Myocyte (in vitro differentiated cells): ENCODE data around the gene CALCA. TPM values are rescaled to one million over a fixed set of nuclear protein-coding genes. Genes with fewer than 3 reads are reported as not detected.
"Not testable (repeated sequence)": the region's sequence is repeated elsewhere in the genome, so short reads cannot be mapped to it uniquely, and the experiment has no call there.

ENCODE experiments used
- DNase-seq: peaks from one replicate; pipeline ENCODE4 v3.0.0-alpha.2; 2012; ENCODE audit warnings: low read depth
- polyA plus RNA-seq: library from polyadenylated mRNA; unstranded; fragments of >200 nt; gene quantifications from one replicate; pipeline ENCODE4 v1.2.1, GENCODE V29; 2012; ENCODE audit warnings: missing spikeins
- total RNA-seq: library from RNA; depleted of rRNA; stranded (reverse); fragments of >200 nt; gene quantifications from 2 replicates; pipeline ENCODE4 v1.2.3, GENCODE V29; 2014

The CALCA gene, protein sequence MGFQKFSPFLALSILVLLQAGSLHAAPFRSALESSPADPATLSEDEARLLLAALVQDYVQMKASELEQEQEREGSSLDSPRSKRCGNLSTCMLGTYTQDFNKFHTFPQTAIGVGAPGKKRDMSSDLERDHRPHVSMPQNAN
- total RNA-seq = not detected in 2 replicates
- polyA plus RNA-seq = not detected

DNA sequence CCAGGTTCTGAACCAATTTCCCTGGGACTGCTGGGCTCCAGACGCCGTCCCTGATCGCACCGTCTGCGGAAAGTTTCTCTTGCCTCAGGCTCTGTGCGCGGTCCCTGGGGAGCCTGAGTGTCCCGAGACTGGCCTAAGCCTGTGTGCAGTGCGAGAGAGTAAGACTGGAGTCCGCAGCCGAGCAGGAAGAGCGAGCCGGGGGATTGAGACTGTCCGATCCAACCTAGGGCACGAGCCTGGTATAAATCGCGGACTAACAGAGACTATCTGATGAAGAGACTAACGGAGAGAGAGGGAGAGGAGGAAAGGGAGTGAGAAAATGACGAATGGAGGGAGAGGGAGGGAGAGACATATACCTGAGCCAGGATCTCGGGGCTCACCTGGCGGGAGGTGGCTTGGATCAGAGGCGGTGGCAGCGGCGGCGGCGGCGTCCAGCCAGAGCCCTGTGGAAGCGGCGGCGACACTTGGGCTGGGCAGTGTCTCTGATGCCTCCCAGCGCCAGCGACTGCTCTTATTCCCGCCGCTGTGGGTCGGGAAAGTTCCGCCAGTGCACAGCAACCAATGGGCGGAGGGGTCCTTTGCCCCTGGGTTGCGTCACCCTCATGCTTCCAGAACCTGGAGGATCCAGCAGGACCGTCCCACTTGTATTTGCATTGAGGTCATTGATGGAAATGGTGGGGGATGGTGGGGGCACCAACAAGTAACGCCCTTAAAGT lies at the start of gene CALCA:
TSS of gene CALCA (minus strand) at position 487 of the 716 bp plus-strand sequence. CDS start 1,159 bp downstream, outside the sequence.
- DNase-seq = no peak

DNA sequence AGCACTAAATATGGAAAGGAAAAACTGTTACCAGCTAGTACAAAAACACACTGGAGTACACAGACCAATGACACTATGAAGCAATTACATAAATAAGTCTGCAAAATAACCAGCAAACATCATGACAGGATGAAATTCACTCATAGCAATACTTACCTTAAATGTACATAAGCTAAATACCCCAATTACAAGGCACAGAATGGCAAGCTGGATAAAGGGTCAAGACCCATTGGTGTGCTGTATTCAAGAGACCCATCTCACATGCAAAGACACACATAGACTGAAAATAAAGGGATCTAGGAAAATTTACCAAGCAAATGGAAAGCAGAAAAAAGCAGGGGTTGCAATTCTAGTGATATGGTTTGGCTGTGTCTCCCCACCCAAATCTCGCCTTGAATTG lies 44.0 kb upstream of the CALCA start:
- DNase-seq = no peak

DNA sequence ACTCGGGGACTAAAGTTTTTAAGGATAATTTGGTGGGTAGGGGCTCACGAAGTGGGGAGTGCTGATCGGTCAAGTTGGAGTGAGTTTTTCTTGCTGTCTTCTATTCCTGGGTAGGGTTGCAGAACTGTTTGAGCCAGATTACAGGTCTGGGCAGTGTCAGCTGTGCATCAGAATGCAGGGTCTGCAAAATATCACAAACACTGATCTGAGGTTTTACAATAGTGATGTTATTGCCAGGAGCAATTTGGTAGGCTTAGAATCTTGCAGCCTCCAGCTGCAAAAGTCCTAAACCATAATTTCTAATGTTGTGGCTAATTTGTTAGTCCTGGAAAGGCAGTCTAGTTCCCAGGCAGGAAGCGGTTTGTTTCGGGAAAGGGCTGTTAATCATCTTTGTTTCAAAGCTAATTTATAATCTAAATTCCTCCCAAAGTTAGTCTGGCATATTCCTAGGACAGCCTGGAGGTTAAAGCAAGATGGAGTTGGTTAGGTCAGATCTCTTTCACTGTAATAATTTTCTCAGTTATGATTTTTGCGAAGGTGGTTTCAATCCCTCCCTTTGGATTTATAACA lies 39.7 kb upstream of the CALCA start:
- no peak for DNase-seq

DNA sequence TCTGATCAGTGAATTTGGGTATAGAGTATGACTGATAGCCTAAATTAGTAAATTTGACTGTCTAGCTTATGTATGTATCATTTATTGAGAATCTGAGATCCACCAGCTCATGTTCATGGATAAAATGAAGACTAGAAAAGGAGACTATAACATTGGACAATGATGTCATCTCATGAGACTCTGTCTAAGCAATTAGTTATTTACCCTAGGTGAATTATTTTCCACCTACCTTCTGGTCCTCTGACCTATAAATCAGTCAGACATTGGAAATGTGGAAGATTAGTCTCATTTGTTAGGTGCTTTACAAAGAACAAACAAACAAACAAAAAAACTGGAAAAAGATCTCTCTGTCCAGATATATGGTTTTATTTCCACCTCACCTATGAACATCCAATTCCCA lies 38.7 kb upstream of the CALCA start:
- no peak for DNase-seq

DNA sequence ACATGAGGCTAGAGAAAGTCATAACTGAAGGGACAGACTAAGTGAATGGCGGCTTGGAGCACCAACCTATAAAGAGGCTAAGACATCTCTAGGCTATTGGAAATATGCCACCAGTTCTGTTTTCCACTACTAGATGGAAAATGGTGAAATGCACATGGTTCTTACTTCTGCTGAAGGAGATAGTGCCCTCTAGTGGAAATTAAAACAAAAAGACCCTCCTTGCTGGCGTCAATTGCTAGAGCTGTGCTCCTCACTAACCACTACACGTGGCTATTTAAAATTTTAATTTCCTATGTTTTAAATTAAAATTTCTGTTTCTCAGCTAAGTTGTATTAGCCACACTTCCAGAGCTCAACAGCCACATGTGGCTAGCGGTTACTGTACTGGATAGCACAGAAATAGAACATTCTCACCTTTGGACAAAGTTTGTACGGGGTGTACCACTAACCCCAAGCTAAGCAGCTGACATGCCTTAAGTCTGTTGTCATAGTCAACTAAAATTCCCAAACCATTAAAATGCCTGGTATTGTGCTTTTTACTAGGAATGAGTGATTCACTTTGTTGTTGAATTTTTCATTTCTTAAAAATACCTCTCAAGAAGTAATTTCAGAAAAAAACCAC lies 34.1 kb upstream of the CALCA start:
- DNase-seq = peak; percentile 74

DNA sequence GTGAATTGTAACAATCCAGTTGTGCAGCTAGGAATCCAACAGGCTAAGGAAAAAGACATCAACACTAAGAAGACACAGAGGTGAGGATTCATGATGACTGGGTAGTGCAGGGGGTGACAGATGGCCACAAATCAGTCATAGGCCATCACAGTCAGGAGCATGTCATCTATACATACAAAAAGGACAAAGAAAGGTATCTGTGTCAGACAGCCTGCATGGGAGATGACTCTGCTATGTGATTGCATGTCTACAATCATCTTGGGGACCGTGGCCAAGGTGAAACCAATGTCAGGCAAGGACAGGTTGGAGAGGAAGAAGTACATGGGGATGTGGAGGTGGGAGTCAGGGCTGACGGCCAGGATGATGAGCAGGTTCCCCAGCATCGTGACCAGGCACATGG lies 16.0 kb upstream of the CALCA start:
- DNase-seq = not testable (repeated sequence)

DNA sequence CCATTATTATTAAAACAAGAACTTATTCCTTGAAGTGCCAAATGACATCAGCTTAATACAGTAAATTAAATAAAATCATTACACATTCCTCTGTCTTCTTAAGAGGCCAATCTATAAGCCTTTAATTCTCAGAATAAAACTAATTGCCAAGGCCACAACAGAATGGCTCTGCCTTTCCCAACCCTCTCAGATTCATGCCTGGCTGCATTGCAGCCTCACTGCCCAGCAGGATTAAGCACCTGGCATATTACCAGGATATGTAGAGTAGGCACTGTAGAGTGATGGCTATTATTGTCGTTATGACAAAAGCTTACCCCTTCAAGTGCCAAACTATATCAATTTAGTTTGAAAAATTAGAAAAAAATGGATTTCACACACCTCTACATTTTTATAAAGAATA lies 9.4 kb upstream of the CALCA start:
- DNase-seq = peak; percentile 26

DNA sequence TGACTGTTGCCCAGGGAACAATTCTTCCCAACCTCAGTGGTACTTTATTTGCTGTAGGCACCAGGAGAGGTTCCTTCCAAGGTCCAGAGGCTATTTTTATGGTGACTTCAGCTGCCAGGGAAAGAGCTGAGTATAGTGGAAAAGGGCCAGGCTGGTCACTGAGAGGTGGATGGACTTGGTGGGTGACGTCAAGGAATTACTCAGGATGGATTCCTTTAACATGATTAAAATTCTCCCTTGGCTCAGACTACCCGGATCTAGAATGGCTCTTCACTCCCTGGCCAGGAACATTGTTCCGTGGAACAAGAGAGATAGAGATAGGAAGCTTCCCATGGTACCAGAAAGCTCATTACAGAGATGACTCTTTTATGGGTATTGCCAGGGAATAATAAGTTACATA lies 8.7 kb upstream of the CALCA start:
- DNase-seq = peak; percentile 70

DNA sequence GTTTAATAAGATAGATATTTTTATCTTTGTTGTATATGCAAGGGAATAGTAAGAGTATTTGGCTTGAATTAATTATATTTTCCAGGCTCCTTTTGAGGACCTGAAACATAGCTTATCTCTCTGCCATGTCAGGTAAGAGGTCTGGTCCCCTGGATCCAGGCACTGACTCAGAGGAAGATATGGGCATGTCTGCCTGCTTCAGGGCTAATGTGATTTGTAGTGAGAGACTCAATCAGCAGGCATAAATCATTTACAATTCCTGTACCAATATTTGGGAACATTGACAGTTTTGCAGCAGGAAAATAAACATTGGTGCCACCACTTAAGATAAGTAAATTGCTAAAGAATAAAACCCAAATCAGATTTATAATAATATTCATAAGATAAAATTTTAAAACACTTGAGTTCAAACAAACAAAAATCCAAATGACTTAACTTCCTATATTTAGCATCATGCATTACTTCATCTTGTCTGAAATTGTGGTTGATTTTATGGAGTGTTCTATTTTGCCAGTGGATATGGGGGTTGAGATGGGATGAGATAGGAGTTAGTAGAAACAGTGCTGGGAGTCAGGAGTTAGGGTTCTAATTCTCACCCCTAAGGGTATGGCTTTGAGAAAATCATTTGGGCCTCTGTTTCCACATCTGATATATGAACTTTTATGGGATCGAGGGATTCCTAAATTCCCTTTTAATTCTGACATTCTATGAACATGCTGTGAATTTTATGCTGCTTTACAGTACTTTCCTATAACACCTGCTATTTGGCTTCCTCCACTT lies 5.1 kb upstream of the CALCA start:
- DNase-seq = no peak

DNA sequence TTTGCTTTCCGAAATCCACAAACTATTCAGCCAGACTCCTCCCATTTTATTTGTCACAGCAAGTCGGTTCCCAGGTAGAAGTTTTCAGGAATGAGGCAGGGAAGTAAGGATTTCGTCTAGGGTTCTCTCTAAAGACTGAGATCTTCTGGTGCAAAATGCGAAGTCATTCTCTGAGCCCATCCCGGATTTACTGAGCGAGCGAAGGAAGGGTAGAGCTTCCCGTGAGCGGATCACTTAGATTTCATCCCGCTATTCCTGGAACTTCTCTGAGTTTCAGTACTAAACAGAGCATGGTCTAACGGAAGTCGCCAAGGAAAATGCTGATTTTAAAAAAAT lies 3.1 kb upstream of the CALCA start:
- no peak for DNase-seq

DNA sequence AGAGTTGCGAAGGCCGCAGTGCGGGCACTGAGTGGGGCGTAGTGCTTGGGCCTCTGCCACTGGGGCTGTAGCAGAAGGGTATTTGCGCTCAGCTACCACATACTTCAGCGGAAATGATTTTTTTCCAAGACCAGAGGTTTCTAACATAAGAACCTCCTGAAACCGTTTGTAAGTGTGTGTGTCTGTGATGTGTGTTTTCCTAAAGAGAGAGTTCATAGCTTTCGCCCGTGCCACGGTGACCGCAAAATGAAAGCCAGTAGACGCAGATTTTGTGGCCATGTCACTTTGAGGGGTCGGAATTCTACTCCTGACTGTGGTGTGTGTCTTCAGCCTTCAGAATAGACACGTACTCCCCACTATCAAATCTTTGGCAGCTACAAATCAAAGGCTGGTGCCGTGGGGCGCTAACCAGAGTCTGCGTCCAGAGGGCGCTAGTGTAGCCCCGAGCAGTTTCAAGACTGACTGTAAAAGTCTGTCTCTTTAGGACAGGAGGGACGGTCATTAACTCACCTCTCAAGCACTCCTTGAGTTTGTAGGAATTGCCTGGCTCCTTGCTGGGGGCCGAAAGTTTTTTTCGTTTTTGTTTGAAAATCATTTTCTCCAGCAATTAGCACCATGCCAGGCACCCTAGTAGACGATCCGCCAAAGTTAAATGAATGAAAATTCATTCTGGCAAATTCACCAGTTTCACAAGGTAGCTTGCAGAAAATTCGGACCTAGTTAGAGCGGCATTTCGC lies 2.5 kb upstream of the CALCA start:
- peak; percentile 43 for DNase-seq

DNA sequence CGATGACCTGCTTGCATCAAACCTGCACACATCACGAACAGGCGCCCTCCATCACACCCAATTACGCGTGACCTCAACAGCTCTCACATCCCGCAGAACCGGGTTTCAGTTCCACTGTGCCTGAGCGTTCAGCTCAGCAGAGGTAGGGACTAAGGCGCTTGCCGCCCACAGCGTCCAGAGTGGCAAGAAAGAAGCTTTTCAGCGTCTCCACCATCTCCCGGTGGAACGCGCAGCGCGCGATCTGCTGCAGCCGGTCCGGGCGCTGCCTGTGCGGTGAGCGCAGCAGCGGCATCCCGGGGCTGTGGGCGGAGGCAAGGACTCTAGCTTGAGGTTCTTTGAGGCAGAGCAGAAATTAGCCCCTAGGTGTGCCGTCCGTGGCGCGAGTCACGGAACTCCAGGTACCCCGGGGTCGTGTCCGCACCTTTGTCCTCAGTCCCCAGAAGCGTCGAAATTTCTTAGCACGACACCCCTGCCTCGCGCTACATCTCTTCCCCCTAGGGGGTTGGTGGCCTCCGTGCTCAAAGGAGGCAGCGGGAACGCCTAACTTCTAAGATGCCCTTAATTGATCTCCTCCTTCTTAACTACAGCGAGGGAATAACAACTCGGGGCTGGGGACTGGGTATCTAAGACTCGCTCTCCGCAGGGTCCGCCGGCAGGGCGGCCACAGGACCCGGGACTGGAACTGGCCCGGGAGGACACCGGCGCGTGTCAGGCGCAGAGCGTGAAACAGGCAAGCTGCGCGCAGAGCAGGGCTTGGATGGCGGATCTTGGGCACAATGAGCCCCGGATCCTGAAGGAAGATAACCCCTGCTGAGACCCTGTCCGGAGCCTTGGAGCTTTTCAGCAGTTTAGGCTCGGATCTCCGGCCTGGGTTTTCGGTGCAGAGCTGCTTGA lies 1.7 kb upstream of the CALCA start:
- DNase-seq = no peak

DNA sequence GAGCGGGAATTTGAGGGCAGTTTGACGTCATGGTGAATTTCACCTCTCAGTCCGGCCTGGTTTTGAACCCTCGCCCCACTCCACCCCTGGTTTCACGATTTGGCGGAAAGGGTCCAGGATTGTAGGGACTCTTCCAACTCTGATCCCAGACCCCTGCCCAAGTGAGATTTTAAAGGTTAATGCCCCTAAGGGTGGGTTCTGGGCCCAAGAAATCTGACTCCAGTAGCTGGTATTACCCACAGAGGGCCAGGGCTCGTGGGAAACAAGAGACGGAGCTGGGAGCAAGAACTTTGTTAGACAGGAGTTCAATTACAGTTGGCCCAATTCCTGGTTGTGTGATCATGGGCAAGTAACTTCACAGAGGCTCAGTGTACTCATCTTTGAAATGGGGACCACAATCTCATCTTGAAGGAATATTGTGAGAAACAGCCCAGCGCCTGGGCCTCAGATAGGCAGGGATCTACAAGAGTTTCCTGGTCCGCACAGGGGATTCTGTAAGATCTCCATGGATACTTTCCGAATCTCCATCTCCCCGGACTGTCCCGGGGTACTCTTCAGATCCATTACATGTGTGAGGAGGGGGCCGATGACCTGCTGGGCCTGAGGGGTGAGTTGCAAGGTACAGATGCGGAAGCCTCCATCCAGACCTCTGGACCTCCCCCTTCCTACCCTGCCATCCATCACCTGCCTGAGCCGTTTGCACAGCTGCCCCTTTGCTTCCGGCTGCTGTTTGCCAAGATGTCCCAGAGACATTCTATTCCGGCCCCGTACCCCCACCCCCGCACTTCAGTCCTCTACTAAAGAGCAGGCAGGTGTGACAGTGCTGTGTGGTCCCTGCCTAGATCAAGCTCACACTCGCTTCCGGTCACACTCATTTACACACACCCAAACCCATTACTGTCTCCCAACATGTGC lies 687 bp upstream of the CALCA start:
- no peak for DNase-seq

DNA sequence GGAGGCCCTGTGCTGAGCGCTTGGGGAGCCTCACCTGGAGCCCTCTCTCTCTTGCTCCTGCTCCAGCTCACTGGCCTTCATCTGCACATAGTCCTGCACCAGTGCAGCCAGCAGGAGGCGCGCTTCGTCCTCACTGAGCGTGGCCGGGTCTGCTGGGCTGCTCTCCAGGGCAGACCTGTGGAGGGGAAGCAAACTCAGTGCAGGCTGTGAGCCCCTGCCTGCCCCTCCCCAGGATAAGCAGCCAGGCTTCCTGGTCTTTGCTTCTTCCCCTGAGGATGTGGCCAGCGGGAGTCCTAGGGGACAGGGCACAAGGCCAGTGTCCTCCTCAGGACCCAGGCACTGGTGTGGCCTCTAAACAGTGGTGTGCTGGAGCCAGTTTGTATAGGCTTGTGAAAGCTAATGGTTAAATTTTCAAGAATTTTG lies 2.2 kb downstream of the CALCA start:
- DNase-seq = peak; percentile 18

DNA sequence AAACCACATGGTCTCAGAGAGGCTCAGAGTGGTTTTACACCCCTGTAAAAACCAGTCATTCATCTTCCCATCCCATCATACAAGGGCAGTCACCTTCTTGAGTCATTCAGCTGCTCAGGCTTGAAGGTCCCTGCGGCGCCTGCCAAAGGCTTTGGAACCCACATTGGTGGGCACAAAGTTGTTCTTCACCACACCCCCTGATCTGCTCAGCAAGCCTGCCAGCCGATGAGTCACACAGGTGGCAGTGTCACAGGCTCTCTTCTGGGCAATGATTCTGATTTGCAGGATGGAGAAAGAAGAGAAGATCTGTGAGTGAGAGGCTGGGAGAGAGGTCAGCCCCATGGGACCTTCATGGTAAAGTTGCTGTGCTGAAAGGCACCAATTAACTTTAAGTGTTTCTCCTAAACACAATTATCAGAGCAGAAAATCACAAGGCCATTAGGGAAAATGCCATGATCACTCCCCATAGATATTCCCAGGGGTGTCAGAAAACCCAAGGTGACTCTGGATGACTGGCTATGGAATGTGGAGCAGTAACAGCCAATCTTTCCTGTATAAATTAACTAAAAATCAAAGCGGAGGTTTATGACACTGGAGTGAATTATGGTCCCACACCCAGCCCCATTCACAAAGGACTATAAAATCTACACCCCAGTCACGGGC lies 4.4 kb downstream of the CALCA start:
- DNase-seq = no peak

DNA sequence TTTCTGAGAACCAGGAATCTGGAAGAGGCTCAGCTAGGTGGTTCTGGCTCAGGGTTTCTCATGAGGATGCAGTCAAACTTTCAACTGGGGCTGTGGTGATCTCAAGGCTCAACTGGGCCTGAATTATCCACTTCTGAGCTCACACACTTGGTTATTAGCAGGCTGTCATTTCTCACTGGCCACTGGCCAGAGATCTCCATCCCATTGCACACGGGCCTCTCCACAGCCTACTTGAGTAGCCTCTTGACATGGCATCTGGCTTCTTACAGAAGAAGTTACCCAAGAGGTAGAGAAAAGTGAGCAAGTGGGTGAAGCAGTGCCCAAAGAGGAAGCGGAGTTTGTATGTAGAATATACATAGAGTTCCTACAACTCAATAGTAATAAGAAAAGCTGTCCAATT lies 16.0 kb downstream of the CALCA start:
- DNase-seq = no peak

DNA sequence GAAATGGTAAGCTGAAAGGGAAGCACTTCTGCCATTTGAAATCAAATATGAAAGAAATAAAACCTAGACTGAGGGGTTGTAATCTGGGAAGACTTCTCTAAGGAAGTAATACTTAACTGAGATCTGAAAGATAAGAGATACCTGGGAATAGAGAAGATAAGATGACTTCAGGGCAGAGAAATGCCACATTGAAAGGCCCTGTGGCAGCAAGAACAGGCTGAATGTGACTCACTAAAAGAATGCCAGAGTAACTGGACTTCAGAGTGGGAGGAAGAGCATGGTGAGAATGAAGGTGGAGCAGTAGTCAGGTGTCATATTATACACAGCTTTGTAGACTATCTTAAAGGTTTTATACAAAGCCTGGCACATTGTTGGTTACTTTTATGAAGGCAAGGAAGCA lies 17.6 kb downstream of the CALCA start:
- DNase-seq = no peak

DNA sequence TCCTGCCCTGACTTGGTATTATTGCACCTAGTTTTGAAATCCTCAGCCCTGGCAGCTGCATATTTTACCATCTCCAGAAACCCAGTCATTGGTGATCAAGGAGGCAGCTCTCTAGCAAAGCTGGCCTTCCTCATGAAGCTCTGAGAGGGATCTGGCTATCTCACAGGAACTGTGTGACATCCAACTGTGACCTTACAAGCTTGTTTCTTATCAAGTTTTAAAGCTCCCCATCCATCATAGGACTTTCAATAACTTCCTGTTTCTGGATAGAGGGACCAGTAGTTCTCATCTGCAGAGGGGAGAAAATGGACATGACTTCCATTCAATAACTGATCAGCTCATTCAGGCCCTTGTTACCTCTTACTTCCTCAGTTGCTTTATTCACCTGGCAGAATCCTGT lies 18.2 kb downstream of the CALCA start:
- DNase-seq = no peak
